Keratinocyte (primary cell): ENCODE data around the gene TULP1. TPM values are rescaled to one million over a fixed set of nuclear protein-coding genes. Genes with fewer than 3 reads are reported as not detected.

ENCODE experiments used
- DNase-seq: peaks from one replicate; pipeline ENCODE4 v3.0.0-alpha.2; 2011; ENCODE audit warnings: low read depth, missing footprints, low spot score
- FAIRE-seq: peaks from 2 replicates; lab custom pipeline; 2011; peaks lifted over from hg19 to GRCh38; lab: Jason Lieb, UNC
- H2AFZ ChIP-seq: 2 replicates; pipeline ENCODE4 v1.6.0; 2012; ENCODE audit warnings: low read length, control low read depth, inconsistent platforms; ENCODE audit not compliant: control insufficient read depth
- H3K27ac ChIP-seq: 2 replicates; pipeline ENCODE4 v1.5.1; 2011; ENCODE audit warnings: low read length; ENCODE audit not compliant: control insufficient read depth, insufficient read depth
- H3K27me3 ChIP-seq: 3 replicates; pipeline ENCODE4 v1.6.0; 2011; ENCODE audit warnings: low read length; ENCODE audit not compliant: control insufficient read depth, insufficient read depth; ENCODE audit errors: extremely low read depth
- H3K36me3 ChIP-seq, 2 experiments: 2 replicates in 1 of 2; 3 replicates in 1 of 2; pipeline ENCODE4 v1.5.1; 2011; ENCODE audit warnings: low read length in 2 of 2, mild to moderate bottlenecking in 1 of 2; ENCODE audit not compliant: control insufficient read depth in 2 of 2, insufficient read depth in 2 of 2; ENCODE audit errors: extremely low read depth in 1 of 2
- H3K4me1 ChIP-seq: 3 replicates; pipeline ENCODE4 v1.5.1; 2011; ENCODE audit warnings: low read length; ENCODE audit not compliant: control insufficient read depth, insufficient read depth; ENCODE audit errors: extremely low read depth
- H3K4me2 ChIP-seq: 3 replicates; pipeline ENCODE4 v1.6.0; 2011; ENCODE audit warnings: low read depth, low read length; ENCODE audit not compliant: control insufficient read depth, insufficient read depth; ENCODE audit errors: extremely low read depth
- H3K4me3 ChIP-seq, 3 experiments: fragments of 200-600 bp in 1 of 3; sonication (generic) in 1 of 3; 2 replicates in 2 of 3; 3 replicates in 1 of 3; pipeline ENCODE4 v1.5.1; 2011 to 2016; ENCODE audit warnings: low read length in 3 of 3, mild to moderate bottlenecking in 3 of 3, control low read depth in 2 of 3, inconsistent platforms in 1 of 3, low read depth in 1 of 3, mixed read lengths in 1 of 3, mixed run types in 1 of 3, moderate library complexity in 1 of 3; ENCODE audit not compliant: control insufficient read depth in 2 of 3, insufficient read depth in 2 of 3; ENCODE audit errors: extremely low read depth in 1 of 3
- H3K79me2 ChIP-seq: 2 replicates; pipeline ENCODE4 v1.6.0; 2012; ENCODE audit warnings: low read length; ENCODE audit not compliant: control insufficient read depth, insufficient read depth
- H3K9ac ChIP-seq: 3 replicates; pipeline ENCODE4 v1.6.0; 2011; ENCODE audit warnings: low read length; ENCODE audit not compliant: control insufficient read depth, insufficient read depth; ENCODE audit errors: extremely low read depth
- H3K9me1 ChIP-seq: 3 replicates; pipeline ENCODE4 v1.6.0; 2011; ENCODE audit warnings: low read length; ENCODE audit not compliant: control insufficient read depth, insufficient read depth; ENCODE audit errors: extremely low read depth
- H3K9me3 ChIP-seq: 2 replicates; pipeline ENCODE4 v1.5.1; 2012; ENCODE audit warnings: low read depth, low read length; ENCODE audit not compliant: control insufficient read depth
- H4K20me1 ChIP-seq: 3 replicates; pipeline ENCODE4 v1.6.0; 2011; ENCODE audit warnings: low read length; ENCODE audit not compliant: control insufficient read depth, insufficient read depth; ENCODE audit errors: extremely low read depth
- EZH2 ChIP-seq: IDR thresholded peaks from one replicate; pipeline ENCODE4 v1.6.1; 2012; ENCODE audit warnings: inconsistent platforms, mild to moderate bottlenecking, low read length, moderate library complexity
- dilution Hi-C: fragments of 300-500 bp; cut with MboI; formaldehyde crosslinking; loops from one replicate; pipeline ENCODE4 v1.7.0; 2020; ENCODE audit warnings: low sequenced_read_pairs; ENCODE audit not compliant: extremely low pct_ligation_motif_present
- polyA plus RNA-seq, 5 experiments: library from polyadenylated mRNA; depleted of rRNA in 3 of 5; stranded (reverse) in 3 of 5; stranded (forward) in 1 of 5; unstranded in 1 of 5; fragments of >200 nt; gene quantifications; 1 replicate in 1 of 5; 2 replicates in 3 of 5; 3 replicates in 1 of 5; pipeline versions ENCODE4 v1.2.1 to v1.2.3, GENCODE V29; 2011 to 2012; ENCODE audit warnings: missing spikeins in 2 of 5, low read depth in 1 of 5, low replicate concordance in 1 of 5
- TF ChIP-seq, protein P1 (sequence below), 3 experiments: IDR thresholded peaks in 1 of 3; conservative IDR thresholded peaks in 1 of 3; optimal IDR thresholded peaks in 1 of 3; 2 replicates in 2 of 3; 3 replicates in 1 of 3; pipeline versions ENCODE3 to v1.5.1; 2011; ENCODE audit warnings: low read length in 3 of 3, mild to moderate bottlenecking in 3 of 3, moderate library complexity in 2 of 3, control low read depth in 1 of 3, inconsistent platforms in 1 of 3; ENCODE audit not compliant: insufficient read depth in 2 of 3; ENCODE audit errors: extremely low read depth in 1 of 3

TULP1 gene
- polyA plus RNA-seq, 1 donor (not counting 4 experiments of a cell fraction or from before 2014, with no cell fraction given) = not detected

GRCh38 chr6:35469751-35470662, 42.7 kb downstream of the TULP1 start:
- FAIRE-seq (no peak), DNase-seq (no peak)

DNA sequence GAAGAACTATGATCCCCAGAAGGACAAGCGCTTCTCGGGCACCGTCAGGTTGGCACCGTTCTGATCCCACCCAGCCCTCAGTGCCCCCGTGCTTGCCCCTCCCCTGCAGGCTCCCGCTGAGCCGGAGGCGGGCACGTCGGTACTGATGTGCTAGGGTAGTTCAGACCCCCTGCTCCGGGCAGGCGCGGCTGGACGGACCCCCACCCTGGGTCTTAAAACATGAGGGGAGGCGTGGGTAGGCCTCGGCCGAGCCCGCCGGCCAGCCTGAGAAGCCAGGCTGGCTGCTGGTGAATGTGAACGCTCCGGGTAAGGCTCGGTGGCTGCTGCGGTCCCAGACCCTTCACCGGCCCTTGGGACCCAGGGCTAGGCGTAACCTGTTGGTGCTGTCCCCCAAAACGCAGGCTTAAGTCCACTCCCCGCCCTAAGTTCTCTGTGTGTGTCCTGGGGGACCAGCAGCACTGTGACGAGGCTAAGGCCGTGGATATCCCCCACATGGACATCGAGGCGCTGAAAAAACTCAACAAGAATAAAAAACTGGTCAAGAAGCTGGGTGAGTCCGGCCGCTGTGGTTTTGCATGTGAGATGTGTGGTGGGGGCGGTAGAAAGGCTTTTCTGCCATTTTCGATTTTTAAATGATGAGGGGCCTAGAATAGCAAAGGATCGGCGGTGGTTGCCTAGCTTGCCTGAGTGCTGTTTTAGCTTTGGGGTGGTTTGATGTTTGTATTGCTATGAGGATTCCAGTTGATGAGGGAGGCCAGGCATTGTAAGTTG, 43.5 kb downstream of the TULP1 start:
- Histone ChIP-seq H3K27ac (peak overlapping the region; percentile 92), H3K27me3 (no peaks in the 10 kb centered on the region), H3K4me2 (peak overlapping the region; percentile 92), H3K4me3 (peak overlapping the region; percentile 81 to 94 (median 85)), H4K20me1 (peaks cover 41% of the 10 kb centered on the region), H3K9ac (peak overlapping the region; percentile 98), H3K36me3 (peaks cover 16 to 52% of the 10 kb centered on the region in 2 experiments), H3K4me1 (peaks cover 15% of the 10 kb centered on the region), H3K9me3 (no peaks in the 10 kb centered on the region), H3K9me1 (peaks cover 3% of the 10 kb centered on the region), H3K79me2 (peaks cover 28% of the 10 kb centered on the region), H2AFZ (no peak overlapping the region)
- no peak for TF ChIP-seq EZH2
- TF ChIP-seq, protein P1, sequence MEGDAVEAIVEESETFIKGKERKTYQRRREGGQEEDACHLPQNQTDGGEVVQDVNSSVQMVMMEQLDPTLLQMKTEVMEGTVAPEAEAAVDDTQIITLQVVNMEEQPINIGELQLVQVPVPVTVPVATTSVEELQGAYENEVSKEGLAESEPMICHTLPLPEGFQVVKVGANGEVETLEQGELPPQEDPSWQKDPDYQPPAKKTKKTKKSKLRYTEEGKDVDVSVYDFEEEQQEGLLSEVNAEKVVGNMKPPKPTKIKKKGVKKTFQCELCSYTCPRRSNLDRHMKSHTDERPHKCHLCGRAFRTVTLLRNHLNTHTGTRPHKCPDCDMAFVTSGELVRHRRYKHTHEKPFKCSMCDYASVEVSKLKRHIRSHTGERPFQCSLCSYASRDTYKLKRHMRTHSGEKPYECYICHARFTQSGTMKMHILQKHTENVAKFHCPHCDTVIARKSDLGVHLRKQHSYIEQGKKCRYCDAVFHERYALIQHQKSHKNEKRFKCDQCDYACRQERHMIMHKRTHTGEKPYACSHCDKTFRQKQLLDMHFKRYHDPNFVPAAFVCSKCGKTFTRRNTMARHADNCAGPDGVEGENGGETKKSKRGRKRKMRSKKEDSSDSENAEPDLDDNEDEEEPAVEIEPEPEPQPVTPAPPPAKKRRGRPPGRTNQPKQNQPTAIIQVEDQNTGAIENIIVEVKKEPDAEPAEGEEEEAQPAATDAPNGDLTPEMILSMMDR (optimal IDR thresholded peaks at IDR 0.05 in 1 of 3, IDR thresholded peaks at IDR 0.05 in 1 of 3, conservative IDR thresholded peaks at IDR 0.05 in 1 of 3; ENCODE audit: extremely low read depth in 1 of 3, insufficient read depth in 2 of 3, low read length in 3 of 3) = no peak
- FAIRE-seq = no peak
- no peak for DNase-seq
- dilution Hi-C loops = no loop called here

More at GRCh38 chr6:35469751-35470662, 42.7 kb downstream of the TULP1 start:
- Histone ChIP-seq H3K9me3 (no peaks in the 10 kb centered on the region), H3K9ac (peak overlapping the region; percentile 98), H3K4me2 (peak overlapping the region; percentile 92), H3K27ac (peak overlapping the region; percentile 92), H3K27me3 (no peaks in the 10 kb centered on the region), H4K20me1 (peaks cover 41% of the 10 kb centered on the region), H3K36me3 (peaks cover 16 to 57% of the 10 kb centered on the region in 2 experiments), H3K9me1 (peaks cover 3% of the 10 kb centered on the region), H3K4me3 (peak overlapping the region; percentile 81 to 94 (median 85)), H3K79me2 (peaks cover 28% of the 10 kb centered on the region), H2AFZ (no peak overlapping the region), H3K4me1 (peaks cover 15% of the 10 kb centered on the region)
- dilution Hi-C loops = no loop called here
- no peak for TF ChIP-seq EZH2
- TF ChIP-seq, protein P1 (optimal IDR thresholded peaks at IDR 0.05 in 1 of 3, IDR thresholded peaks at IDR 0.05 in 1 of 3, conservative IDR thresholded peaks at IDR 0.05 in 1 of 3; ENCODE audit: extremely low read depth in 1 of 3, insufficient read depth in 2 of 3, low read length in 3 of 3) = no peak
